GM12865 (cell line): ENCODE results near the gene ERC2.

ENCODE experiments used
- DNase-seq: peaks from one replicate; pipeline ENCODE4 v3.0.0; 2010; ENCODE audit warnings: low read depth
- H3K4me3 ChIP-seq: 2 replicates; pipeline ENCODE4 v1.5.1; 2011; ENCODE audit warnings: mild to moderate bottlenecking, low read depth, low read length, control low read depth
- CTCF ChIP-seq: IDR thresholded peaks from 2 replicates; pipeline ENCODE4 v1.5.1; 2011; ENCODE audit warnings: low read length, control low read depth, low read depth, inconsistent platforms; ENCODE audit not compliant: insufficient read depth; ENCODE audit errors: missing control alignments

Gene ERC2

DNA sequence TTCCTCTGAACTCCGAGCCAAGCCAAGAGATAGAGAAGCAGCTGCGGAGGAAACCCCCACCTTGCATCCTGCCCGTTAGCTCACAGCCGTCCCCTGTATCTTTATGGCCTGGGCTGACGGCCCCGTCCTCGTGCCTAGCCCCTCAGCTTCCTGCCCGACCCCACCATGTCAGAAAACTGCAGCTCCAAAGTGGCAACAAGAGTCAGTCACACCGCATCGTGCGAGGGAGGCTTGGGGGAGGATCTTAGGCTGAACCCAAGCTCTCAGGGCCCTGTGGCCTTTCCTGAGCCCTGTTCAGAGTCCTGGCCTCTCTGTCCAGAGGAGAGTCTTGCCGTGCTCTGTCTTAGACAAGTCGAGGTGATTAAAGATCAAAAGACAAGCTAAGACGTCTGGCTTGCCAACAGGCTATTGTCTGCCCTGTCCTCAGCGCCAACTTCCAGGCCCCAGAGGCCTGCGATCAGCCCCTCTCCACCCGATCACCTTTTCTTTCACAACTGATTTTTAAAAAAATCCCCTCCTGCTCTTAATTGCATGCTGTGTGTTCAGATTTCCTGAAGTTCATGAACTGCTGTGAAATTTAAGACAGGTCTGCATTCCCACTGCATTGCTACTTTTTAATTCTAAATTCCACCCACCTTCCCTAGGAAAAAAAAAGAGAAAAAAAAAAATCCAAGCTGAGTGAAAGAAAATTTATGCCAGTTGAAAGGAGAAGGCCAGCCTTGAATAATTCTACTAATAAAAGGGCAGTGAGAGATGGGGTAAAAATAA is 891.5 kb downstream of the ERC2 start:
- TF ChIP-seq CTCF, result no peak
- DNase-seq, result no peak
- no peak overlapping the region for H3K4me3 ChIP-seq

DNA sequence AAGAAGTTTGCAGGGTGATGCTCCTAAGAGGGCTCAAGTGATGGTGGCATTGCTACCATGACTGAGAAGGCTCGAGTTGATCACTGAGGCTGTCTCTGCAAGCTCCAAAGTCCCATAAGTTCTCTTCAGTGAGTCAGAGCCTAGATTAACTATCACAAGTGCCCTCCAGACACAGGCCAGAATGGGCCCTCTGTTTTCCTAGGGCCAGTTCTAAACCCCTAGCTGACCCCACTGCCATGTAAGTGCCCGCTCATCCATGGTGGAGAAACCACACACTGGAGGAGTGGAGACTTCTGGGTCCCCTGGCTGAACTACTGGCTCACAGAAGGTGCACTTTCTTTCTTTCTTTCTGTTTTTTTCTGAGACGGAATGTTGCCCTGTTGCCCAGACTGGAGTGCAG is 893.6 kb downstream of the ERC2 start:
- DNase-seq, result no peak
- no peak for TF ChIP-seq CTCF
- H3K4me3 ChIP-seq, result no peak overlapping the region

GRCh38 chr3:55572816-55573215 is 895.5 kb downstream of the ERC2 start:
- no peak for DNase-seq
- no peak for TF ChIP-seq CTCF

DNA sequence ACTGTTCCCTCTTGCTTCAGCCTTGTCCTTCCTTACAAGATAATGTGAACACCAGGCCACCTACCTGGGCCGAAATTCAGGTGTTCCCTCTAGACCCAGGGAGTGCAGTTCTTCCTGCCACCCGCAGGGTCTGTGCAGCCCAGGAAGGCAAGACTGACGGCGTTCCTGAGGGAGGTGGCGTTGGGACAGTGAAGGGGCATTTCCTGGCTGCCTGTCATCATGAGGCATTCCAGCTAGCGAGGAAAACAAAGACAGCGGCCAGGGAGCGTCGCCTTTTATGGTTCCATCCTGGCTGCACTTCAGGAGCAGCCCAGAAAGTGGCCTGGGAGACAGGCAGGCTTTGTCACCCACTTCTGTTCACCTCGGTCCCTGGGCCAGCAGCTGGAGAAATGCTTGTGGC is 896.4 kb downstream of the ERC2 start:
- no peak for DNase-seq
- no peak for TF ChIP-seq CTCF
- H3K4me3 ChIP-seq, result no peak overlapping the region

More at GRCh38 chr3:55572816-55573215, 895.5 kb downstream of the ERC2 start:
- H3K4me3 ChIP-seq, result no peak overlapping the region

DNA sequence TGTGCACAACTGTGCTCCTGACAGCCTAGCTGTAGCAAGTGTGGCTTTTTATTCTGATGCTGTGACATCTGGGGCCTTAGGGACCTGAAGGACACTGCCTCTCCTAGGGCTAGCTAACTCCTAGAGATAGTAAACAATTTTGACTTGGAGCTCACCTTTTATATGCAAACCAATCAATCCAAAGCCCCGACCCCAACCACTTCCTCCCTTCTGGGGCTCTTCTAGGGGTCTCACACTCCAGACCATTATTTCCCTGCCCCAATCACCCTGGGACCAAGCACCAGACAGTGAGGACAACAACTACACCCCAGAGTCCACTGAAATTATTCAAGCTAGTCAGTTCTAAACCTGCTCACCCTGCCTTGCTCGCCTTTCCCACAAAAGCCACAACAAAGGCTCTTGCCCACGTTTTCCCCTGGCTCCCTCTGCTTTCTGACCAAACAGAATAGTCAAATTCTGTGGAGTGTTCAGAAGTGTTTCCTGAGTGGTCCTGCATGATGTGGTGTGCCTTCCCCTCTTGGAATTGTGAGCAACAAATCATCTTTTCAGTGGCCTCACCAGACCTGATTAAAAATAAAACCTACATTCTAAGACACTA is 897.0 kb downstream of the ERC2 start:
- no peak overlapping the region for H3K4me3 ChIP-seq
- no peak for TF ChIP-seq CTCF
- DNase-seq, result peak; percentile 55

GRCh38 chr3:55570271-55570711 is 898.0 kb downstream of the ERC2 start:
- no peak for TF ChIP-seq CTCF

More at GRCh38 chr3:55570271-55570711, 898.0 kb downstream of the ERC2 start:
- H3K4me3 ChIP-seq, result no peak overlapping the region
- DNase-seq, result no peak
